HepG2 (cell line): ENCODE data around the gene SLC10A1. TPM values are rescaled to one million over a fixed set of nuclear protein-coding genes. Genes with fewer than 3 reads are reported as not detected.

Experiments
- GMEB1 ChIP-seq: sonication (generic); formaldehyde crosslinking; IDR thresholded peaks from 2 replicates; pipeline ENCODE4 v1.5.1; 2020; ENCODE audit warnings: missing genetic modification reagents, mild to moderate bottlenecking, borderline replicate concordance
- HBP1 ChIP-seq: IDR thresholded peaks from 2 replicates; pipeline ENCODE4 v1.6.1; 2016; ENCODE audit warnings: low read depth, control low read depth
- IKZF5 ChIP-seq: IDR thresholded peaks from 2 replicates; pipeline ENCODE4 v1.6.1; 2018; ENCODE audit warnings: missing genetic modification reagents, mild to moderate bottlenecking, missing compliant biosample characterization
- JUN ChIP-seq: sonication (generic); formaldehyde crosslinking; IDR thresholded peaks from 2 replicates; pipeline ENCODE4 v1.4.0; 2020; ENCODE audit warnings: mild to moderate bottlenecking, missing genetic modification reagents
- KMT2A ChIP-seq: sonication (generic); formaldehyde crosslinking; IDR thresholded peaks from 2 replicates; pipeline ENCODE4 v1.4.0; 2020; ENCODE audit warnings: missing genetic modification reagents
- NFKB2 ChIP-seq: sonication (generic); formaldehyde crosslinking; IDR thresholded peaks from 2 replicates; pipeline ENCODE4 v1.4.0; 2020; ENCODE audit warnings: missing genetic modification reagents, borderline replicate concordance
- POGZ ChIP-seq: sonication (generic); formaldehyde crosslinking; IDR thresholded peaks from 2 replicates; pipeline ENCODE4 v1.4.0; 2020; ENCODE audit warnings: mild to moderate bottlenecking, missing genetic modification reagents
- RXRB ChIP-seq: IDR thresholded peaks from 2 replicates; pipeline ENCODE4 v1.6.1; 2016; ENCODE audit warnings: borderline replicate concordance, missing genetic modification reagents, missing compliant biosample characterization
- SIX1 ChIP-seq: sonication (generic); formaldehyde crosslinking; IDR thresholded peaks from 2 replicates; pipeline ENCODE4 v1.4.0; 2020; ENCODE audit warnings: missing genetic modification reagents, borderline replicate concordance
- U2AF1 ChIP-seq: fragments of 200-400 bp; formaldehyde crosslinking; optimal IDR thresholded peaks from 2 replicates; pipeline ENCODE3; 2017; ENCODE audit warnings: mild to moderate bottlenecking, low read depth, low read length
- ZBTB37 ChIP-seq: sonication (generic); formaldehyde crosslinking; IDR thresholded peaks from 2 replicates; pipeline ENCODE4 v1.4.0; 2020; ENCODE audit warnings: mild to moderate bottlenecking, missing genetic modification reagents
- ZFP82 ChIP-seq: sonication (generic); formaldehyde crosslinking; IDR thresholded peaks from 2 replicates; pipeline ENCODE4 v1.5.1; 2020; ENCODE audit warnings: mild to moderate bottlenecking, missing genetic modification reagents, borderline replicate concordance
- ZNF281 ChIP-seq: sonication (generic); formaldehyde crosslinking; IDR thresholded peaks from 2 replicates; pipeline ENCODE4 v1.4.0; 2020; ENCODE audit warnings: missing genetic modification reagents, borderline replicate concordance
- ZNF33B ChIP-seq: sonication (generic); formaldehyde crosslinking; IDR thresholded peaks from 2 replicates; pipeline ENCODE4 v1.5.1; 2020; ENCODE audit warnings: mild to moderate bottlenecking, missing genetic modification reagents
- ZNF572 ChIP-seq: sonication (generic); formaldehyde crosslinking; IDR thresholded peaks from 2 replicates; pipeline ENCODE4 v1.5.1; 2020; ENCODE audit warnings: mild to moderate bottlenecking, missing genetic modification reagents
- ZNF598 ChIP-seq: sonication (generic); formaldehyde crosslinking; IDR thresholded peaks from 2 replicates; pipeline ENCODE4 v1.5.1; 2020; ENCODE audit warnings: mild to moderate bottlenecking, missing genetic modification reagents, borderline replicate concordance
- ZNF703 ChIP-seq: sonication (generic); formaldehyde crosslinking; IDR thresholded peaks from 2 replicates; pipeline ENCODE4 v1.5.1; 2020; ENCODE audit warnings: missing genetic modification reagents, mild to moderate bottlenecking, moderate library complexity, borderline replicate concordance
- ZNF737 ChIP-seq: sonication (generic); formaldehyde crosslinking; IDR thresholded peaks from 2 replicates; pipeline ENCODE4 v1.5.0; 2020; ENCODE audit warnings: missing genetic modification reagents, mild to moderate bottlenecking, borderline replicate concordance
- ZSCAN31 ChIP-seq: sonication (generic); formaldehyde crosslinking; IDR thresholded peaks from 2 replicates; pipeline ENCODE4 v1.5.0; 2020; ENCODE audit warnings: low read depth, mild to moderate bottlenecking, missing genetic modification reagents
- polyA plus RNA-seq, 8 experiments: library from polyadenylated mRNA; depleted of rRNA in 3 of 8; stranded (reverse) in 7 of 8; unstranded in 1 of 8; fragments of >200 nt; fragmentation: Illumina TruSeq in 4 of 8; extraction: Trizol in 4 of 8; gene quantifications; 2 replicates each; pipeline versions ENCODE4 v1.2.1 to v1.2.3, GENCODE V29; 2011 to 2016; ENCODE audit warnings: low read depth in 4 of 8, missing spikeins in 1 of 8, mixed read lengths in 1 of 8; ENCODE audit not compliant: insufficient read depth in 1 of 8
- total RNA-seq, 5 experiments: library from RNA; depleted of rRNA; stranded (reverse); fragments of >200 nt; fragmentation: Illumina TruSeq; extraction: Trizol; gene quantifications; 2 replicates each; pipeline ENCODE4 v1.2.3, GENCODE V29; 2016; ENCODE audit warnings: low read depth in 1 of 5

Gene SLC10A1
- total and polyA plus RNA-seq, 2 of the 13 experiments (the other 11 are each of a cell fraction or from before 2014, with no cell fraction given) = 0.17 TPM; not detected in 1

- TF ChIP-seq GMEB1 (CRISPR knock-in tag) (no peak; the same call in 1 of the 2 replicates), POGZ (CRISPR knock-in tag) (peak; percentile 30; the same call in 1 of the 2 replicates), IKZF5 (CRISPR knock-in tag) (peak; percentile 37; the same call in 1 of the 2 replicates), ZFP82 (CRISPR knock-in tag) (no peak), NFKB2 (peak; percentile 22; the same call in 1 of the 2 replicates), RXRB (CRISPR knock-in tag) (peak; percentile 49; the same call in 1 of the 2 replicates), ZNF703 (CRISPR knock-in tag) (no peak), ZNF33B (no peak), HBP1 (no peak), SIX1 (CRISPR knock-in tag) (no peak), ZNF572 (CRISPR knock-in tag) (no peak; the same call in 1 of the 2 replicates), ZNF737 (CRISPR knock-in tag) (no peak), ZSCAN31 (CRISPR knock-in tag) (peak; percentile 60; the same call in 1 of the 2 replicates), ZNF281 (no peak), ZBTB37 (CRISPR knock-in tag) (no peak), U2AF1 (no peak), KMT2A (no peak), JUN (CRISPR knock-in tag) (no peak), ZNF598 (CRISPR knock-in tag) (0 out of 2 replicates have a peak, but pooled peaks have one; percentile 71)
Measured at GRCh38 chr14:69726761-69727511, 70.1 kb downstream of the SLC10A1 start (continued).
